ENCODE data around the gene AASDH. TPM values are rescaled to one million over a fixed set of nuclear protein-coding genes. Genes with fewer than 3 reads are reported as not detected.

AASDH gene
- total and polyA plus RNA-seq, 12 donors, result 2.0 to 8.7 (median 6.2) TPM

- Histone ChIP-seq H3K4me1 (no peaks in the 10 kb centered on the region), H3K4me3 (no peak overlapping the region), H3K27ac (no peak overlapping the region), H3K36me3 (no peaks in the 10 kb centered on the region), H3K9me3 (no peaks in the 10 kb centered on the region), H3K27me3 (no peaks in the 10 kb centered on the region)
- intact Hi-C loops (cut with DNase I), result no loop called here
- 76 to 83% methylated on average over 1 of the region's 1 CpG for WGBS, 2 donors
- TF ChIP-seq CTCF (IDR thresholded peaks at IDR 0.05), result no peak
- ATAC-seq (no peak), DNase-seq (no peak)
Measured at GRCh38 chr4:56318555-56318954, 68.7 kb downstream of the AASDH start.

GRCh38 chr4:56317749-56318148, 69.5 kb downstream of the AASDH start:
- Histone ChIP-seq H3K4me3 (no peak overlapping the region), H3K27ac (no peak overlapping the region), H3K9me3 (no peaks in the 10 kb centered on the region), H3K27me3 (no peaks in the 10 kb centered on the region), H3K36me3 (no peaks in the 10 kb centered on the region), H3K4me1 (no peaks in the 10 kb centered on the region)
- DNase-seq, result no peak
- no peak for ATAC-seq
- TF ChIP-seq CTCF (IDR thresholded peaks at IDR 0.05), result no peak
- intact Hi-C loops (cut with DNase I), result no loop called here

- no peaks in the 10 kb centered on the region for H3K9me3 ChIP-seq
- TF ChIP-seq CTCF (IDR thresholded peaks at IDR 0.05), result no peak
Measured at GRCh38 chr4:56316011-56316650, 71.2 kb downstream of the AASDH start.

GRCh38 chr4:56315543-56315942, 71.7 kb downstream of the AASDH start:
- no peaks in the 10 kb centered on the region for H3K4me1 ChIP-seq
- no peak overlapping the region for H3K27ac ChIP-seq
- H3K4me3 ChIP-seq, result no peak overlapping the region
- no peaks in the 10 kb centered on the region for H3K9me3 ChIP-seq
- no peak for TF ChIP-seq CTCF (IDR thresholded peaks at IDR 0.05)
- WGBS, 2 donors, result 95 to 98% methylated on average over 24 of the region's 24 CpGs
- H3K27me3 ChIP-seq, result no peaks in the 10 kb centered on the region
- H3K36me3 ChIP-seq, result no peaks in the 10 kb centered on the region
- no peak for ATAC-seq
- intact Hi-C loops (cut with DNase I), result no loop called here
- no peak for DNase-seq

More at GRCh38 chr4:56316011-56316650, 71.2 kb downstream of the AASDH start:
- no peaks in the 10 kb centered on the region for H3K36me3 ChIP-seq
- ATAC-seq (no peak), DNase-seq (no peak)
- no peak overlapping the region for H3K27ac ChIP-seq
- 93 to 95% methylated on average over 29 of the region's 29 CpGs for WGBS, 2 donors
- no peaks in the 10 kb centered on the region for H3K27me3 ChIP-seq
- no peak overlapping the region for H3K4me3 ChIP-seq
- H3K4me1 ChIP-seq, result no peaks in the 10 kb centered on the region
- intact Hi-C loops (cut with DNase I), result no loop called here

Measured in heart right ventricle (tissue), 16 donors.